ENCODE data around the gene TENM3.

GRCh38 chr4:182540496-182540895 lies 297.3 kb downstream of the TENM3 start:
- no peak for TF ChIP-seq CTCF (IDR thresholded peaks at IDR 0.05)
- no peak for TF ChIP-seq POLR2A (IDR thresholded peaks at IDR 0.05)

All from testis (tissue), 2 donors.